GM12801 (cell line): ENCODE data around the gene ARHGAP42.

Experiments
- TF ChIP-seq, protein P1 (sequence below): IDR thresholded peaks from one replicate; pipeline ENCODE4 v1.5.1; 2011; ENCODE audit warnings: control low read depth; ENCODE audit not compliant: insufficient read length; ENCODE audit errors: extremely low read depth

Gene ARHGAP42

DNA sequence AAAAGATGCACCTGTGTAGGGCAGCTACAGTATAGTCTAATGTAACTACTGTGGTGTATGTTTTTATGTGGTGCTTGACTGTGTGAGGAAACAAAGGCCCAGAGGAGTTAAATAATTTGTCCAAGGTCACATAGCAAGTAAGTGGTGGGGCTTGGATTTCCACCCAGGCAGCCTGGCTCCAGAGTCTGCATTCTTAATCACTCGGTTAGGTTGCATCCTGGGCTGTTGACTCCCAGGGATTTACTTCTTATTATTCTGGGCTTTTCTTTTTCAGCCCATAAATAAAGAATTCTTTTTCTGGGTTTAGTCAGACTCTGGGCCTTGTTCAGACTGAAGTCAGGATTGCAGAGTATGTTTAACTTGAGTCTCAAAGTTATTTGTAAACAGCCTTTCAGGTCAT lies 82.1 kb downstream of the ARHGAP42 start:
- TF ChIP-seq, protein P1, sequence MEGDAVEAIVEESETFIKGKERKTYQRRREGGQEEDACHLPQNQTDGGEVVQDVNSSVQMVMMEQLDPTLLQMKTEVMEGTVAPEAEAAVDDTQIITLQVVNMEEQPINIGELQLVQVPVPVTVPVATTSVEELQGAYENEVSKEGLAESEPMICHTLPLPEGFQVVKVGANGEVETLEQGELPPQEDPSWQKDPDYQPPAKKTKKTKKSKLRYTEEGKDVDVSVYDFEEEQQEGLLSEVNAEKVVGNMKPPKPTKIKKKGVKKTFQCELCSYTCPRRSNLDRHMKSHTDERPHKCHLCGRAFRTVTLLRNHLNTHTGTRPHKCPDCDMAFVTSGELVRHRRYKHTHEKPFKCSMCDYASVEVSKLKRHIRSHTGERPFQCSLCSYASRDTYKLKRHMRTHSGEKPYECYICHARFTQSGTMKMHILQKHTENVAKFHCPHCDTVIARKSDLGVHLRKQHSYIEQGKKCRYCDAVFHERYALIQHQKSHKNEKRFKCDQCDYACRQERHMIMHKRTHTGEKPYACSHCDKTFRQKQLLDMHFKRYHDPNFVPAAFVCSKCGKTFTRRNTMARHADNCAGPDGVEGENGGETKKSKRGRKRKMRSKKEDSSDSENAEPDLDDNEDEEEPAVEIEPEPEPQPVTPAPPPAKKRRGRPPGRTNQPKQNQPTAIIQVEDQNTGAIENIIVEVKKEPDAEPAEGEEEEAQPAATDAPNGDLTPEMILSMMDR: no peak

DNA sequence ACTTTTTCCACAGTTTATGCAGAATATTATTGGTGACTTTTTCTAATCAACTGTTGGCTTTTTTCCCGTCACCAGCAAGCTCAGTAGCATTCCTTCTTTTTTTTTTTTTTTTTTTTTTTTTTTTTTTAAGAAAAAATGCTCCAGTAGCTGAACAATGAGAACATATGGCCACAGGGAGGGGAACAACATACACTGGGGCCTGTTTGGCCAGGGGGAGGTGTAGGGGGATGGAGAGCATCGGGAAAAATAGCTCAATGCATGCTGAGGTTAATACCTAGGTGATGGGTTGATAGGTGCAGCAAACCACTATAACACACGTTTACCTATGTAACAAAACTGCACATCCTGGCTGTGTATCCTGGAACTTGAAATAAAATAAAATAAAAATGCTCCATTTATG lies 82.5 kb downstream of the ARHGAP42 start:
- TF ChIP-seq, protein P1: no peak

DNA sequence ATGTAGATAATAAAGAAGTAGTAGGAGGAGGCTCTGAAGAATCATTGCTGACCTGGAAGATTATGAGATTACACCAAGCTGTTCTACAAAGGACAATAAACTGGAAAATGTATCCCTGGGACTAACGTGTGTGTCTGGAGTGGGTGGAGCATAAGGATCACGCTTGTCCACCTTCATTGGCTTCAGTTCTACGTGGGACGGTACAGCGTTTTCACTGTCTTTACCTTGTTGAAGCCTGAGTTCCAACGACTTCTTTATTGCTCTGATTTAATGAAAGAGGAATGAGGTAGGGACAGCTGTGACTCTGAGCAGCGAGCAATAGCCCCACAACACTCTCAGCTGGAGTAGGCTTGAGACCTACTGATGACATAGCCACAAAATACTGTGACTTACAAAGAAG lies 87.0 kb downstream of the ARHGAP42 start:
- TF ChIP-seq, protein P1: no peak

DNA sequence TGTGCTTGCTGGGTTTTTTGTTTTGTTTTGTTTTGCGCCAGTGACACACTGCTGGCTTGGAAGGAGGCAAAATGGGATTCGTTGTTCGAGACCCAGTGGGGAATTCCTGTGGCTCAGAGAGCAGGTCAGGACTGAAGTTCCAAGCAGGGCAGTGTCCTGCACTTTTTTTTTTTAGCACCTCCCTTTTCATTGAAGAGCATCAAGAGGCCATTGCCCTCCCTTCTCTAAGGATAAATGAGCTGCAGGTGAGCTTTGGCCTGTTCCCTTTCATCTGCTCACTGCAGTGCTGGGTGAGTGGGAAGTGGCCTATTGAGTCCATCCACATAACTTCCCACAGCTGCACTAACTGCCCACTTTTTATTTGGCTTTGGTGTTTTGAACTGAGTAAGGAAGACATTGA lies 87.8 kb downstream of the ARHGAP42 start:
- TF ChIP-seq, protein P1: no peak

DNA sequence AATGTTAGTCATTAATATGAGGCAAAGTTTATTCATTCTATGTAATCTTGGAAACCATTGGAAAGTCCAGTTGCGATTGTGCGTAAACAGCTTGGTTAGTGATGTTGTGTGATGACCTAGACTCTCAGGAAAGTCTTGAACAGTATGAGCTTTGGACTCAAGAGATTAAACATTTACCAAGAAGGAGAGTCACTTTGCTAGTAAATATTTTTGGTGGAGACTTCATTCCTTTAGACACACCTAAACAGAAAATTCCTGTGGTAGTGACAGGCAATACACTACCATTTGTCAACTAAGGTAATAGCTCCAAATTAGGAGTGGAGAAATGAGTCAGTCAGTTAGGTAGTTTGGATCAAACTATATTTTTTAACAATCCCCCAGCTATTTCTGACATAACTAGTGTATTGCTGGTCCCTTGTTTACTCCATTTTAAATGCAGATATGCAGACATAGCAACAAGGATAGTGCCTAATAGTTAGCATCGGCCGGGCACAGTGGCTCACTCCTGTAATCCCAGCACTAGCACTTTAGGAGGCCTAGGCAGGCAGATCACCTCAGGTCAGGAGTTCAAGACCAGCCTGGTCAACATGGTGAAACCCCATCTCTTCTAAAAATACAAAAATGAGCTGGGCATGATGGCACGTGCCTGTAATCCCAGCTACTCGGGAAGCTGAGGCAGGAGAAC lies 89.3 kb downstream of the ARHGAP42 start:
- TF ChIP-seq, protein P1: no peak

DNA sequence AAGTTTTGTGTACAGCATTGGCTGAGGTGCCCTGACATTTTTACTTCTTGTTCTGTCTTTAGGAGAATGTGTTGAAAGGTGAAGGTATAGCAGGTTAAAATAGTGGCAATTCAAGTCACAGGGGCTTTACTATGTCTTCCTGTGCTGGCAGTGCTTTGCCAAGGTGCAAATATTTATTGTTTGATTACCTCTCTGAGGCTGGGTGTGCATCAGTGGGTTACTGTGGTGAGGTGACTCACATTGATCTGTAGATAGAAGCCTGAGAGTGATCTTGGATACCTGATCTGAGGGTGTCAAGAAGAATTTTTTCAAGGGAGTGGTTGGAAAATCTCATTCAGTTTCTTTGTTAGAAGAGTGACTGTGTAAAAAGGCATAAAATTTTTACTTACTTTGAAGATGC lies 90.0 kb downstream of the ARHGAP42 start:
- TF ChIP-seq, protein P1: no peak

DNA sequence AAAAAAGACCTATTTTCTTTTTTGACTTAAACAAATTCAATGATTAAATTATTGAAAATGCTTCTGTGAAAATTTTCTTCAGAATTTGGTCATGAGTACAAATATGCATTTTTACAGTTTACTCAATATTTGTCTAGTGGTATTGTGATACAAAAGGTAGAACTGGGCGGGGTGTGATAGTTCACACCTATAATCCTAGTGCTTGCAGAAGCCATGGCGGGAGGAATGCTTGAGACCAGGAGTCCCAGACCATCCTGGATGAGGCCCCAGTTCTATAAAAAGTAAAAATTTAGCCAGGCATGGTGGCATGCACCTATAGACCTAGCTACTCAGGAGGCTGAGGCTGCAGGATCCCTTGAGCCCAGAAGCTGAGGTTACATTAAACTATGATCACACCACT lies 90.6 kb downstream of the ARHGAP42 start:
- TF ChIP-seq, protein P1: no peak
